Mononuclear cell (primary cell): ENCODE measurements around the gene CEL. TPM values are rescaled to one million over a fixed set of nuclear protein-coding genes. Genes with fewer than 3 reads are reported as not detected.

ENCODE experiments used
- H3K27me3 ChIP-seq: 2 replicates; pipeline ENCODE4 v1.6.0; 2011; ENCODE audit warnings: low read length, control low read depth; ENCODE audit not compliant: insufficient read depth
- H3K4me1 ChIP-seq: 2 replicates; pipeline ENCODE4 v1.5.1; 2011; ENCODE audit warnings: mild to moderate bottlenecking, low read length, control low read depth; ENCODE audit not compliant: insufficient read depth
- H3K4me3 ChIP-seq: 2 replicates; pipeline ENCODE4 v1.5.1; 2011; ENCODE audit warnings: mild to moderate bottlenecking, low read length, moderate library complexity
- H3K9me3 ChIP-seq: 2 replicates; pipeline ENCODE4 v1.5.1; 2011; ENCODE audit warnings: low read depth, mild to moderate bottlenecking, control low read depth, low read length
- total RNA-seq: library from RNA; depleted of rRNA; stranded (reverse); fragments of >200 nt; gene quantifications from one replicate; pipeline ENCODE4 v1.2.3, GENCODE V29; 2012

CEL gene
- total RNA-seq, 1 donor, result 0.21 TPM

GRCh38 chr9:133107961-133108793 lies 46.4 kb downstream of the CEL start:
- Histone ChIP-seq H3K27me3 (no peaks in the 10 kb centered on the region), H3K4me3 (no peak overlapping the region), H3K9me3 (no peaks in the 10 kb centered on the region), H3K4me1 (peaks cover 16% of the 10 kb centered on the region)

GRCh38 chr9:133108794-133109641 lies 47.2 kb downstream of the CEL start:
- no peak overlapping the region for H3K4me3 ChIP-seq
- H3K4me1 ChIP-seq, result peaks cover 25% of the 10 kb centered on the region
- no peaks in the 10 kb centered on the region for H3K9me3 ChIP-seq
- no peaks in the 10 kb centered on the region for H3K27me3 ChIP-seq

DNA sequence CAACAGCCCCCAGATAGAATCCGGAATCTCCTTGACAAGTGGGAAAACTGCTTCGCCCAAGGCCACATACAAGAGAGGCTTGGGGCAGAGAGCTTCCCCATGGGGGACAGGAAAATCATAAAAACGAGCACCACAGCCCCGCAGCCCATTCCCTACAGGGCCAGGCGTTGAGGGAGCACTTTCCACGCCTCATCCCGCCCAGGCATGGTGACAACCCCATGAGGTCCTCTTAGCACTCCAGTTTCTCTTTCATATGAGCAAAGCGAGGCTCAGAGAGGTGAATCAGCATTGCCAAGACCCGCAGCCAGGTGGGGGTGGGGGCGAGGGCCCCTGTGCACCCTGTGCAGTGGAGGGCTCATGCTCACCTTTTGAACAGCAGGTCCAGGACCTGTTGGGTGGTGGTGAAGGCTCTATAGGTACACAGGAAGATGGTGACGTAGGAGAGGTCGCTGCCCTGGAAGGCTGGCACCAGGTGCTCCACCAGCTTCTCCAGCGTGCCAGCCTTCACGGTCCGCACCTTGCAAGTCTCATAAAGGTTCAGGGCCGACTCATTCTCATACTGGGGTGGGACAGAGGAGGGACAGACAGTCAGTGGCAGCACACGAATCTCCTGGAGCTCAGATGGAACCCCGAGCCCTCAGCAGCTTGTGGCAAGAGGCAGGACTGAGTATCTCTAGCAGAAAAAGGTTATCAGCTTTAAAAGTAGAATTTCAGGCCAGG lies 48.3 kb downstream of the CEL start:
- no peak overlapping the region for H3K4me3 ChIP-seq
- no peaks in the 10 kb centered on the region for H3K9me3 ChIP-seq
- H3K27me3 ChIP-seq, result no peaks in the 10 kb centered on the region
- peaks cover 36% of the 10 kb centered on the region for H3K4me1 ChIP-seq

DNA sequence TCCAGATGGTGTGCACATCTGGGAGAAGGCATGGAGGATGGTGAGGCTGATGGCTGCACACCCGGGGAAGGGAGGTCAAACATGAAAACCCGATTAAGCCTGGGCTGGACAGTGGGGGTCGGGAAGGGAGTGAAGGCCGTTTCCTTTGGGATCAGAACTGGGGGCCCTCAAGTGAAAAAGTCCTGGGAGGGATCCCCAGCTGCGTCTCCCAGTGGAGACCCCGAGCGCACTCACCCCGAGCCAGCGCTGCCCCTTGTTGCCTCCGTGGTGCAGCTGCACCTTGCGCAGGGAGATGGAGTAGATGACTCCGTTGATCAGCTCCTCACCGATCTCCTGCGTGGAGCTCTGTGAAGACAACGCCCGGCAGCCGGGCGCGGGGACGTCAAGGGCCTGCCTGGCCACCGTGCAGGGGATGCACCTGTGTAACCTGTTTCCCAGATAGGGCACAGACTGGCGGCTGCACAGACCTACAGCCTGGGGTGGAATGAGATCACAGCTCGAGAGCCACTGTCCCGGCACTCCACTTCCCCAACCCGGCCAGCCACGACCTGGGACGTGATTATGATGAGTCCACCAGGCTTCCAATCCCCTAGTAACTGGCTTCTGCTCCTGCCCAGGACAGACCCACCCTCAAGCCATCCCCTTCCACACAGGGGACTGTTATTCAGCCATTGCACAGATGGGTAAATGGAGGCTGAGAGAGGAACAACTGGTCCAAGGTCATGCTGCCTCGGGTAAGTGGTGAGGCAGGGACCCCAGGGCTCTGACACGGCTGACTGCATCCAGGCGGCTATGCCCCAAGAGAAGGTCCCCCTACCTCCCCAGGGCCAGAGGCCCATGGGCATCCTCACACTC lies 50.3 kb downstream of the CEL start:
- H3K27me3 ChIP-seq, result no peaks in the 10 kb centered on the region
- H3K4me3 ChIP-seq, result no peak overlapping the region
- H3K4me1 ChIP-seq, result peaks cover 55% of the 10 kb centered on the region
- no peaks in the 10 kb centered on the region for H3K9me3 ChIP-seq

DNA sequence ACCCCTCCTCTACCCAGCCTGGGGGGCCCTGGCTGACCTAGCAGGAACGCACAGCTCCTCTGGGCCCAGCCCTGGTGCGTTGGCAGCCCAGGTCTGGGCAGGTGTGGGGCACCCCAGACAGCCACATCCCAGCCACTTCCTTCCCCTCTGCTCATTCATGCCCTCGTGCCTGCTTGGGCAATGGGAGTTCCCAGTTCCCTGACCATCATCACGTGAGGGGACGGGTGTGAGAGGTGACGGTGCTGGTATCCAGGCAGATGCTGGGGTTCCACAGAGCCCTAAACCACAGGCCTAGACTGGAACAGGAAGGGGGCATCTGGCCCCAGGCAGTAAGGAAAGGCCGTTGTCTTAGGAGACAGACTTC lies 50.9 kb downstream of the CEL start:
- Histone ChIP-seq H3K4me1 (peaks cover 59% of the 10 kb centered on the region), H3K27me3 (no peaks in the 10 kb centered on the region), H3K4me3 (no peak overlapping the region)

GRCh38 chr9:133113163-133113948 lies 51.6 kb downstream of the CEL start:
- H3K4me3 ChIP-seq, result no peak overlapping the region
- no peaks in the 10 kb centered on the region for H3K27me3 ChIP-seq
- no peaks in the 10 kb centered on the region for H3K9me3 ChIP-seq
- peaks cover 66% of the 10 kb centered on the region for H3K4me1 ChIP-seq

More for the DNA sequence above, 50.9 kb downstream of the CEL start:
- H3K9me3 ChIP-seq, result no peaks in the 10 kb centered on the region

GRCh38 chr9:133113949-133114885 lies 52.4 kb downstream of the CEL start:
- Histone ChIP-seq H3K4me1 (peaks cover 75% of the 10 kb centered on the region), H3K4me3 (no peak overlapping the region), H3K9me3 (no peaks in the 10 kb centered on the region), H3K27me3 (no peaks in the 10 kb centered on the region)

- Histone ChIP-seq H3K4me1 (peaks cover 83% of the 10 kb centered on the region), H3K9me3 (no peaks in the 10 kb centered on the region), H3K27me3 (no peaks in the 10 kb centered on the region), H3K4me3 (no peak overlapping the region)
These were observed 53.3 kb downstream of the CEL start for GRCh38 chr9:133114886-133115603.

DNA sequence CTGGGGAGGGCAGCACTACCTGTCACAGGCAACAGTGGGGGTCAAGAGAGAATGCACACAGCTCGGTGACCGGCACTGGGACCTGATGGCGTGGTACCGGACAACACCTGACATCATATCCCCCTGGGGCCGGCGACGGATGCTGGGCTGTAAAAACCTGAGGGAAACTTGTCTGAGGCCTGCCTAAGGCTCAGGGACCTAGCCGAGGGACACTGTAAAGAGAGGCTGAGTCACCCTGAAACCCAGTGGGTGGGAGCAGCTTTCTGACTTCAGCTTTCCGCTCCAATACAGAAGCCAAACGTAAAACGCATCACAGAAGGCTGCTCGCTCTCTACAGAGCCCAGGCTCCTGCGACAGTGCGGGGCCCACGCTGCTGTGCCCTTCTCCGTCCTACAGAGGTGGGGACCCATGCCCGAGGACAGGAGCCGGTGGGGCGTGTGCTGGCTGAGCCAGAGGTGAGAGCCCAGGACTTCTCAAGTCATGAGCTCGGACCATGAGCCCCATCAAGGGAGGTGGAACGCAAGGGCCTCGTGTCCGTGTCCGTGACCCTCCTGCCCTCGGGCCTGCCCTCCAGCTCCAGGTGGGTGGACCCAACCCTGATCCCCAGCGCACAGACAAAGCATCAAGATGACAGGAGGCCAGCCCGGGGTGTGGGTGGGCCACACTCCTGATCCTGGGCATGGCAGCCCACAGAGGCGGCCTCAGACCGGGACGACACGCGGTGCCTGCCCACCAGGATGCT lies 54.0 kb downstream of the CEL start:
- Histone ChIP-seq H3K9me3 (no peaks in the 10 kb centered on the region), H3K27me3 (no peaks in the 10 kb centered on the region), H3K4me3 (no peak overlapping the region), H3K4me1 (peaks cover 90% of the 10 kb centered on the region)

DNA sequence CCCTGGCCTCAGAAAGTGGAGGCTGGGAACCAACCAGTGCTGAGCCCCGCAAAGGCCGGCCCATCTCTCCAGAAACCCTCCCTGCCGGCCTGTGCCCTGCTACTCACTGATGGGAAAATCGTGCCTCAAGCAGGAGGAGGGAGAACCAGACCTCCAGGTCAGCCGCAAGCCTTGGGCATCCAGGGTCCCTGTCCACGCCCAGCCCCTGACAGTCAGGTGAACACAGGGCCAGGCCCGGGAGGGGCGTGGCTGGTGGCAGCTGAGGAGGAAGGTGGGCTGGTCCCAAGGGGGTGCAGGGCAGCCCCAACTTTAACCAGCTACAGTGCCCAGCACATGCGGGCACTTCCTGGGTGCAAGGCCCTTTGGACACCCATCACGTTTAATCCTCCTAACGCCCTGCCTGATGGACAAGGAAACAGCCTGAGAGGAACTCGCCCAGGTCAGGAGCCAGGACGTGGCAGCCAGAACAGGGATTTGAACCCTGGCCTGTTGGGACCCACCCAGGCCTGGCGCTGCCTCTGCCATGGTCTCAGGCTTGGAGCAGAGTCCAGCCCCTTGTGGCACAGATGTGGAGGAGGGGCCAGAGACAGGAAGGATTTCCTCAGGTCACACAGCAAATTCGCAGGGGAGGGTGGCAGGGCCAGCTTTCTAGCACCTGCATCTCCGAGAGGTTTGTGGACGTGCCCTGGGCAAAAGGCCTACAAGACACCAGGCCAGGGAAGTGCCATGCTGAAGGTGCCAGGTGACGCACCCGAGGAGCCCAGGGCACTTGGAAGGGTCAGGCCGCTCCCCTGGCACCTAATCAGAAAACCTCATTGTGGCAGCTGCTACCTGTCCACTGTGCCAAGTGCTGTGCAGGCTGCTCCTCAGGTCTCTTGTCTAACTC lies 54.8 kb downstream of the CEL start:
- Histone ChIP-seq H3K4me1 (peaks cover 93% of the 10 kb centered on the region), H3K27me3 (no peaks in the 10 kb centered on the region), H3K9me3 (no peaks in the 10 kb centered on the region), H3K4me3 (no peak overlapping the region)
